ENCODE results near the gene PARP4. TPM values are rescaled to one million over a fixed set of nuclear protein-coding genes. Genes with fewer than 3 reads are reported as not detected.

Gene PARP4
- total and polyA plus RNA-seq, 2 of the 13 experiments (the other 11 are each of a cell fraction or from before 2014, with no cell fraction given) = 40.5 to 42.6 TPM

GRCh38 chr13:24396821-24397220 is 115.8 kb downstream of the PARP4 start (continued):
- TF ChIP-seq MNT (IDR thresholded peaks at IDR 0.05) = no peak
- no peak for TF ChIP-seq HES4 (CRISPR knock-in tag; IDR thresholded peaks at IDR 0.05; ENCODE audit: borderline replicate concordance)
- TF ChIP-seq SMYD3 (CRISPR knock-in tag; IDR thresholded peaks at IDR 0.05) = no peak
- TF ChIP-seq, protein P1, sequence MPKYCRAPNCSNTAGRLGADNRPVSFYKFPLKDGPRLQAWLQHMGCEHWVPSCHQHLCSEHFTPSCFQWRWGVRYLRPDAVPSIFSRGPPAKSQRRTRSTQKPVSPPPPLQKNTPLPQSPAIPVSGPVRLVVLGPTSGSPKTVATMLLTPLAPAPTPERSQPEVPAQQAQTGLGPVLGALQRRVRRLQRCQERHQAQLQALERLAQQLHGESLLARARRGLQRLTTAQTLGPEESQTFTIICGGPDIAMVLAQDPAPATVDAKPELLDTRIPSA (CRISPR knock-in tag; IDR thresholded peaks at IDR 0.05; ENCODE audit: borderline replicate concordance) = no peak
- TF ChIP-seq ZNF3 (CRISPR knock-in tag; IDR thresholded peaks at IDR 0.05) = no peak
- TF ChIP-seq PBX3 (CRISPR knock-in tag; IDR thresholded peaks at IDR 0.05; ENCODE audit: borderline replicate concordance) = no peak
- no peak for TF ChIP-seq FOXA3 (CRISPR knock-in tag; IDR thresholded peaks at IDR 0.05)
- TF ChIP-seq PLSCR1 (CRISPR knock-in tag; IDR thresholded peaks at IDR 0.05; ENCODE audit: borderline replicate concordance) = no peak
- TF ChIP-seq ZNF557 (CRISPR knock-in tag; IDR thresholded peaks at IDR 0.05) = no peak

DNA sequence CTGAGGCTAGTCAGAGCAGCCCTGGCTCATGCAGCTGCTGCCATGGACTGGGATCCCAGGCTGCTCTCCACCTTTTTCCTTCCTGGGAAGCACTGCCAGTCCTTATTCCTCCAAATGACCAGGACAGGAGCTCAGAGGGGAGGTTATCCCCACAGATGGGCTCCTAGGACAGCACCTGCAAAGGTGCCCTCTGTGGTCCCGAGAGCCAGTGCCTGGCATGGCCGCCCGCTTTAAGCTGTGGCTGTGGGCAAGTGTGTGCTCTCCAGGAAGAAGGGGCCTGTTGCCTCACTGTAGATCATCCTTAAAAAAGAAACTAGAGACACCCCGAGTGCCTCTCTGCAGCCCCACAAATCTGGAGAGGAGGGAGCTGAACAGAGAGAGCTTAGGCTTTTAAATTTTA is 119.6 kb downstream of the PARP4 start:
- no peaks in the 10 kb centered on the region for H3K4me1 ChIP-seq (ENCODE audit: insufficient read depth, low read length)
- CTCF ChIA-PET (ENCODE audit: low intra/inter-chr PET ratio, low total read pairs) = no interaction called here
- POLR2A ChIA-PET = no interaction called here
- no peak for TF ChIP-seq MAF1 (CRISPR knock-in tag; IDR thresholded peaks at IDR 0.05; ENCODE audit: borderline replicate concordance)
- no peak for TF ChIP-seq ZNF777 (CRISPR knock-in tag; IDR thresholded peaks at IDR 0.05)
- TF ChIP-seq SAP130 (CRISPR knock-in tag; IDR thresholded peaks at IDR 0.05; ENCODE audit: low read depth) = no peak
- no peak for TF ChIP-seq ZNF569 (CRISPR knock-in tag; IDR thresholded peaks at IDR 0.05; ENCODE audit: borderline replicate concordance)
- no peak for TF ChIP-seq ZNF891 (CRISPR knock-in tag; IDR thresholded peaks at IDR 0.05)
- TF ChIP-seq ATAD3A (CRISPR knock-in tag; IDR thresholded peaks at IDR 0.05) = no peak
- TF ChIP-seq ZNF431 (CRISPR knock-in tag; IDR thresholded peaks at IDR 0.05; ENCODE audit: borderline replicate concordance, low read depth) = no peak
- TF ChIP-seq KLF13 (CRISPR knock-in tag; IDR thresholded peaks at IDR 0.05) = no peak
- TF ChIP-seq MIXL1 (CRISPR knock-in tag; IDR thresholded peaks at IDR 0.05) = no peak
- TF ChIP-seq ZNF17 (CRISPR knock-in tag; IDR thresholded peaks at IDR 0.05) = no peak
- TF ChIP-seq ZFP36L2 (CRISPR knock-in tag; IDR thresholded peaks at IDR 0.05) = no peak
- TF ChIP-seq HES4 (CRISPR knock-in tag; IDR thresholded peaks at IDR 0.05; ENCODE audit: borderline replicate concordance) = no peak

More for the DNA sequence above, 119.6 kb downstream of the PARP4 start:
- H3K27me3 ChIP-seq (ENCODE audit: control insufficient read depth in 1 of 2, insufficient read depth in 2 of 2, low read length in 2 of 2) = no peaks in the 10 kb centered on the region; a peak in 2 of 5 replicates
- 0% methylated on average over 1 of the region's 4 CpGs for WGBS (ENCODE audit: low lambda C conversion rate)
- no peak overlapping the region for H3K4me2 ChIP-seq (ENCODE audit: low read depth, low read length)
- DNase-seq (ENCODE audit: low spot score) (no peak), ATAC-seq (no peak), FAIRE-seq (no peak)
- H3K79me2 ChIP-seq (ENCODE audit: insufficient read depth, low read length) = no peaks in the 10 kb centered on the region
- H3K27ac ChIP-seq (ENCODE audit: extremely low read length, insufficient read depth, low read length) = no peak overlapping the region
- no TSS peak for BruUV-seq (replicated peaks)
- no peaks in the 10 kb centered on the region for H3K36me3 ChIP-seq (replicated peaks in 1 of 2; ENCODE audit: control insufficient read depth in 1 of 2, insufficient read depth in 2 of 2, low read length in 2 of 2)
- H4K20me1 ChIP-seq (ENCODE audit: insufficient read depth, low read length) = no peaks in the 10 kb centered on the region
- intact Hi-C loops (cut with micrococcal nuclease; ENCODE audit: unreplicated experiment) = no loop called here
- H3K9ac ChIP-seq (ENCODE audit: insufficient read depth, low read depth, low read length) = no peak overlapping the region
- in situ Hi-C loops (cut with HindIII; ENCODE audit: extremely low pct_ligation_motif_present, low pct_unique_long_range_greater_than_20kb) = no loop called here
- peaks cover 11% of the 10 kb centered on the region for H3K9me3 ChIP-seq (ENCODE audit: low read length)
- H3K4me3 ChIP-seq (replicated peaks in 1 of 3; ENCODE audit: insufficient read depth in 1 of 3, low read depth in 2 of 3, low read length in 3 of 3) = no peak overlapping the region
- H2AFZ ChIP-seq (ENCODE audit: low read length) = no peak overlapping the region
